ENCODE results near the gene CMTM8.

CMTM8 gene

DNA sequence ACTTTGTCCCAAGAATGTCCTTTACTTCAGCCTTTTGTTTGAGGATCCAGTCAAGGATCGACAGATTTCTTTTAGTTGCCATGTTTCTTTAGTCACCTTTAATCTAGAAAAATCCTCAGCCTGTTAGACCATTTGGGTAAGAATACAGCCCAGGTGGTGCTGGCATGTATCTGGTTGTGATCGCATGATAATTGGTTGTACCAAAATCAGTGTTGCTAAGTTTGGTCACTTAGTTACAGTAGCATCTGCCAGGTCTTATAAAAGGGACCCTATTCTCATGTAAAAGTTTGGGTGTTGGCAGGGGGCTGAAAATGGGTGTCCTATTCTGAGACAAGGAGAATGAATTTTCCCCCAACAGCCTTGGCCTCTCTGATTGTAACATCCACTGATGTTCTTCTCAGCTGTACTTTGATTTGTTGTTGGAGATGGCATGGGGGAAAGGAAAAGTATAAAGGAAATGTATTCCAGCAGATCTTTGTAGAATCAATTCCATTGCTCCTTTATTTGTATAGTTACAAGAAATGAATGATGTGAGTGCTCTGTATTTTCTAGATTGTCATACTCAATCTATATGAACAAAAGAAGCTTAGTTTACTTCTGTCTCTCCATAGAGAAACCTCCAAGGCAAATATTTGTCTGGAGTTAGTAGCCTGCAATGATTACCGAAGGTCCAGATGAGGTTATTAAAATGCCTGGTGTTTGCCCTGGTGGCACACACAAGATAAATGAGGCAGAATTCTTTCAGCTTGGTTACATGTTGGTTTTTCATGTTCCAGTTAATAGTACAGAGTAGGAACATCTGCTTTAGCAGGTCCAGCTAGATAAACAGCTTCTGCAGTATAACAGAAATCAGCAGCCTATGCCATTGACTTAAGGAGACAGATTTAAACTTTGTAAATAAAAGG is 65.7 kb downstream of the CMTM8 start:
- H3K4me3 ChIP-seq (ENCODE audit: insufficient read depth, low read depth, low read length, poor library complexity, severe bottlenecking) = no peak overlapping the region
- no peaks in the 10 kb centered on the region for H3K36me3 ChIP-seq (ENCODE audit: control insufficient read depth, insufficient read depth, low read length)
- H3K27ac ChIP-seq (ENCODE audit: insufficient read depth, low read length, poor library complexity, severe bottlenecking) = peak overlapping the region; percentile 66
- no peaks in the 10 kb centered on the region for H3K9me3 ChIP-seq (ENCODE audit: control insufficient read depth, low read length)
- no peak for DNase-seq
- H3K27me3 ChIP-seq (replicated peaks; ENCODE audit: control insufficient read depth, insufficient read depth, low read length, poor library complexity, severe bottlenecking) = no peaks in the 10 kb centered on the region
- peaks cover 34% of the 10 kb centered on the region for H3K4me1 ChIP-seq (ENCODE audit: control insufficient read depth, insufficient read depth, low read length, poor library complexity, severe bottlenecking)

- H3K4me1 ChIP-seq (ENCODE audit: control insufficient read depth, insufficient read depth, low read length, poor library complexity, severe bottlenecking) = peaks cover 34% of the 10 kb centered on the region
- H3K4me3 ChIP-seq (ENCODE audit: insufficient read depth, low read depth, low read length, poor library complexity, severe bottlenecking) = no peak overlapping the region
- H3K9me3 ChIP-seq (ENCODE audit: control insufficient read depth, low read length) = no peaks in the 10 kb centered on the region
- no peak for DNase-seq
- no peaks in the 10 kb centered on the region for H3K27me3 ChIP-seq (replicated peaks; ENCODE audit: control insufficient read depth, insufficient read depth, low read length, poor library complexity, severe bottlenecking)
- H3K27ac ChIP-seq (ENCODE audit: insufficient read depth, low read length, poor library complexity, severe bottlenecking) = no peak overlapping the region
- H3K36me3 ChIP-seq (ENCODE audit: control insufficient read depth, insufficient read depth, low read length) = no peaks in the 10 kb centered on the region
Measured at GRCh38 chr3:32305361-32305876, 66.9 kb downstream of the CMTM8 start.

DNA sequence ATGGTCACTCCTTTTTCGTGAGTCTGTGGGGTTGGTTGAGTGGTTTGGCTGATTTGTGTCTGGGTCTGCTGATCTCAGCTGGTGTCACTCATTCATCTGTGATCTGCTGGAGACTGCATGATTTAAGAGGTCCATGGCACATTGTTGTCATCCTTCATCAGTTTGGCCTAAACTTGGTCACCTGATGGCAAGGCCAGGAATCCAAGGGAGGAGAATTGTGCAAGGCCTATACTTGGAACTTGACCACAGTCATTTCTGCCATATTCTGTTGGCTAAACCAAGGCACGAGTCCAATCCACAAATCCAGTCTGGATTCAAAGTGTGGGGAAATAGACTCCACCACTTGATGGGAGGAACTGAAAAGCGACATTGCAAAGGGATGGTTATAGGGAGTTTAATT is 67.6 kb downstream of the CMTM8 start:
- Histone ChIP-seq H3K4me3 (ENCODE audit: insufficient read depth, low read depth, low read length, poor library complexity, severe bottlenecking) (no peak overlapping the region), H3K27me3 (replicated peaks; ENCODE audit: control insufficient read depth, insufficient read depth, low read length, poor library complexity, severe bottlenecking) (no peaks in the 10 kb centered on the region), H3K36me3 (ENCODE audit: control insufficient read depth, insufficient read depth, low read length) (no peaks in the 10 kb centered on the region), H3K4me1 (ENCODE audit: control insufficient read depth, insufficient read depth, low read length, poor library complexity, severe bottlenecking) (peaks cover 31% of the 10 kb centered on the region), H3K27ac (ENCODE audit: insufficient read depth, low read length, poor library complexity, severe bottlenecking) (no peak overlapping the region), H3K9me3 (ENCODE audit: control insufficient read depth, low read length) (no peaks in the 10 kb centered on the region)
- DNase-seq = no peak

GRCh38 chr3:32307591-32307990 is 69.1 kb downstream of the CMTM8 start:
- no peaks in the 10 kb centered on the region for H3K27me3 ChIP-seq (replicated peaks; ENCODE audit: control insufficient read depth, insufficient read depth, low read length, poor library complexity, severe bottlenecking)
- no peak overlapping the region for H3K27ac ChIP-seq (ENCODE audit: insufficient read depth, low read length, poor library complexity, severe bottlenecking)
- no peak for DNase-seq
- no peaks in the 10 kb centered on the region for H3K36me3 ChIP-seq (ENCODE audit: control insufficient read depth, insufficient read depth, low read length)
- H3K4me1 ChIP-seq (ENCODE audit: control insufficient read depth, insufficient read depth, low read length, poor library complexity, severe bottlenecking) = peaks cover 20% of the 10 kb centered on the region
- no peak overlapping the region for H3K4me3 ChIP-seq (ENCODE audit: insufficient read depth, low read depth, low read length, poor library complexity, severe bottlenecking)
- H3K9me3 ChIP-seq (ENCODE audit: control insufficient read depth, low read length) = no peaks in the 10 kb centered on the region

- Histone ChIP-seq H3K36me3 (ENCODE audit: control insufficient read depth, insufficient read depth, low read length) (no peaks in the 10 kb centered on the region), H3K9me3 (ENCODE audit: control insufficient read depth, low read length) (no peaks in the 10 kb centered on the region), H3K4me3 (ENCODE audit: insufficient read depth, low read depth, low read length, poor library complexity, severe bottlenecking) (no peak overlapping the region), H3K27me3 (replicated peaks; ENCODE audit: control insufficient read depth, insufficient read depth, low read length, poor library complexity, severe bottlenecking) (no peaks in the 10 kb centered on the region), H3K27ac (ENCODE audit: insufficient read depth, low read length, poor library complexity, severe bottlenecking) (no peak overlapping the region), H3K4me1 (ENCODE audit: control insufficient read depth, insufficient read depth, low read length, poor library complexity, severe bottlenecking) (peaks cover 17% of the 10 kb centered on the region)
- no peak for DNase-seq
Measured at GRCh38 chr3:32308378-32308777, 69.9 kb downstream of the CMTM8 start.

GRCh38 chr3:32309654-32310242 is 71.3 kb downstream of the CMTM8 start:
- Histone ChIP-seq H3K27me3 (replicated peaks; ENCODE audit: control insufficient read depth, insufficient read depth, low read length, poor library complexity, severe bottlenecking) (no peaks in the 10 kb centered on the region), H3K4me3 (ENCODE audit: insufficient read depth, low read depth, low read length, poor library complexity, severe bottlenecking) (no peak overlapping the region), H3K4me1 (ENCODE audit: control insufficient read depth, insufficient read depth, low read length, poor library complexity, severe bottlenecking) (peaks cover 18% of the 10 kb centered on the region), H3K9me3 (ENCODE audit: control insufficient read depth, low read length) (no peaks in the 10 kb centered on the region), H3K36me3 (ENCODE audit: control insufficient read depth, insufficient read depth, low read length) (no peaks in the 10 kb centered on the region), H3K27ac (ENCODE audit: insufficient read depth, low read length, poor library complexity, severe bottlenecking) (no peak overlapping the region)
- DNase-seq = no peak

- DNase-seq = no peak
- no peaks in the 10 kb centered on the region for H3K9me3 ChIP-seq (ENCODE audit: control insufficient read depth, low read length)
- H3K4me3 ChIP-seq (ENCODE audit: insufficient read depth, low read depth, low read length, poor library complexity, severe bottlenecking) = no peak overlapping the region
- H3K4me1 ChIP-seq (ENCODE audit: control insufficient read depth, insufficient read depth, low read length, poor library complexity, severe bottlenecking) = peaks cover 17% of the 10 kb centered on the region
- no peak overlapping the region for H3K27ac ChIP-seq (ENCODE audit: insufficient read depth, low read length, poor library complexity, severe bottlenecking)
- no peaks in the 10 kb centered on the region for H3K27me3 ChIP-seq (replicated peaks; ENCODE audit: control insufficient read depth, insufficient read depth, low read length, poor library complexity, severe bottlenecking)
- no peaks in the 10 kb centered on the region for H3K36me3 ChIP-seq (ENCODE audit: control insufficient read depth, insufficient read depth, low read length)
Measured at GRCh38 chr3:32310336-32310735, 71.9 kb downstream of the CMTM8 start.

DNA sequence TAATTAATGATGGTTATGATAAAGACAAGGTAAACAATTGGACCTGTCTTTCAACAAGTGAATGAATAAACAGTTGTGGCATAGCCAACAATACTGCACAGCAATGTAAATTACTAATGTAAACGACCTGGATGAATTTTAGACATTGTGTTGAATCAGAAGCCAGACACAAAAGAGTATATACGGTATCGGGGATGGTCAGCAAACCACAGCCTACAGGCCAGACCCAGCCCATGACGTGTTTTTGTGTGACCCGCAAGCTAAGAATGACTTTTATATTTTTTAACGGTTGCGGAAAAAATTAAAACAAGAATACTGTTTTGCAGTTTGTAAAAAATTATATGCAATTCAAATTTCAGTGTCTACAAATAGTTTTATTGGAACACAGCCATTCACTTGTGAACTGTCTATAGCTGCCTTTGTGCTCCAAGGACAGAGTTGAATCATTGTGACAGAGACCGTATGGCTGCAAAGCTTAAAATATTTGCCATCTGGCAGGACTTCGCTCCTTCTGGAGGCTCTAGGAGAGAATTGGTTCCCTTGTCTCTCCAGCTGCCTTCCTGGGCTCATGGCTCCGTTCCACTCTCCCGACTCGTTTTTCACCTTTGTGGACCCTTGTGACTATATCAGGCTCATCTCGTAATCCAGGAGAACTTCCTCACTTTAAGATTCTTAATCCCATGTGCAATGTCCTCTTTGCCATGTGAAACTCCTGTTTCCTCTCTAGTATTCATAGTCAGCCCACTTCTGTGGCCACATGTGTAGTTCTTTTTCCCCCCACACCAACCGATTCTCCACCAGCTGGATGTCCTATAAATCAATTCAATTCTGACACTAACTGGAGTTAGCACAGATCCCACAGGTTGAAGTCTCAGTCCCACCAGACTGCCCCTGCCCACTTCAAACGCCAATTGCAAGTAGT is 72.7 kb downstream of the CMTM8 start:
- no peak overlapping the region for H3K27ac ChIP-seq (ENCODE audit: insufficient read depth, low read length, poor library complexity, severe bottlenecking)

DNA sequence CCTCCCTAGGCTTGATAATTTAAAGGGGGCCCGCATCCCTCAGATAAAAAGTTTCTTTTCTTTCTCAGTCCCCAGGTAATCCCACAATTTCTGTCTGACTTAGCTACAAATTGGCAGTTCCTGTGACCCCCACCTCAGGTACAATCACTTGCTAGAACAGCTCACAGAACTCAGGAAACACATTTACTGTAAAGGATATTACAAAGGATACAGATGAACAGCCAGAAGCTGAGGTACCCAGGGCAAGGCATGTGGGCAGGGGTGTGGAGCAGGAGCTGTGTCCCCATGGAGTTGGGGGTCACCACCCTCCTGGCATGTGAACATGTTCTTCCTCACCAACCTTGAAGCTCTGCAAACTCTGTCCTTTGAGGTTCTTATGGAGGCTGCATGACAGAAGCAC is 73.8 kb downstream of the CMTM8 start:
- DNase-seq = no peak
- Histone ChIP-seq H3K9me3 (ENCODE audit: control insufficient read depth, low read length) (no peaks in the 10 kb centered on the region), H3K4me3 (ENCODE audit: insufficient read depth, low read depth, low read length, poor library complexity, severe bottlenecking) (no peak overlapping the region), H3K27me3 (replicated peaks; ENCODE audit: control insufficient read depth, insufficient read depth, low read length, poor library complexity, severe bottlenecking) (no peaks in the 10 kb centered on the region), H3K36me3 (ENCODE audit: control insufficient read depth, insufficient read depth, low read length) (no peaks in the 10 kb centered on the region), H3K27ac (ENCODE audit: insufficient read depth, low read length, poor library complexity, severe bottlenecking) (no peak overlapping the region), H3K4me1 (ENCODE audit: control insufficient read depth, insufficient read depth, low read length, poor library complexity, severe bottlenecking) (peaks cover 16% of the 10 kb centered on the region)

More for the DNA sequence above, 72.7 kb downstream of the CMTM8 start:
- DNase-seq = no peak
- no peaks in the 10 kb centered on the region for H3K36me3 ChIP-seq (ENCODE audit: control insufficient read depth, insufficient read depth, low read length)
- H3K9me3 ChIP-seq (ENCODE audit: control insufficient read depth, low read length) = no peaks in the 10 kb centered on the region
- H3K4me3 ChIP-seq (ENCODE audit: insufficient read depth, low read depth, low read length, poor library complexity, severe bottlenecking) = no peak overlapping the region
- peaks cover 16% of the 10 kb centered on the region for H3K4me1 ChIP-seq (ENCODE audit: control insufficient read depth, insufficient read depth, low read length, poor library complexity, severe bottlenecking)
- H3K27me3 ChIP-seq (replicated peaks; ENCODE audit: control insufficient read depth, insufficient read depth, low read length, poor library complexity, severe bottlenecking) = no peaks in the 10 kb centered on the region

All from effector memory CD4-positive, alpha-beta T cell (primary cell).